HG03025 (cell line): ENCODE data around the gene SRBD1.

ENCODE experiments used
- ATAC-seq: cut with Tn5 transposase; IDR thresholded peaks from one replicate; pipeline ENCODE4 v1.9.1; 2021; ENCODE audit warnings: mild to moderate bottlenecking, moderate library complexity; ENCODE audit not compliant: unreplicated experiment, low FRiP score

SRBD1 gene, protein sequence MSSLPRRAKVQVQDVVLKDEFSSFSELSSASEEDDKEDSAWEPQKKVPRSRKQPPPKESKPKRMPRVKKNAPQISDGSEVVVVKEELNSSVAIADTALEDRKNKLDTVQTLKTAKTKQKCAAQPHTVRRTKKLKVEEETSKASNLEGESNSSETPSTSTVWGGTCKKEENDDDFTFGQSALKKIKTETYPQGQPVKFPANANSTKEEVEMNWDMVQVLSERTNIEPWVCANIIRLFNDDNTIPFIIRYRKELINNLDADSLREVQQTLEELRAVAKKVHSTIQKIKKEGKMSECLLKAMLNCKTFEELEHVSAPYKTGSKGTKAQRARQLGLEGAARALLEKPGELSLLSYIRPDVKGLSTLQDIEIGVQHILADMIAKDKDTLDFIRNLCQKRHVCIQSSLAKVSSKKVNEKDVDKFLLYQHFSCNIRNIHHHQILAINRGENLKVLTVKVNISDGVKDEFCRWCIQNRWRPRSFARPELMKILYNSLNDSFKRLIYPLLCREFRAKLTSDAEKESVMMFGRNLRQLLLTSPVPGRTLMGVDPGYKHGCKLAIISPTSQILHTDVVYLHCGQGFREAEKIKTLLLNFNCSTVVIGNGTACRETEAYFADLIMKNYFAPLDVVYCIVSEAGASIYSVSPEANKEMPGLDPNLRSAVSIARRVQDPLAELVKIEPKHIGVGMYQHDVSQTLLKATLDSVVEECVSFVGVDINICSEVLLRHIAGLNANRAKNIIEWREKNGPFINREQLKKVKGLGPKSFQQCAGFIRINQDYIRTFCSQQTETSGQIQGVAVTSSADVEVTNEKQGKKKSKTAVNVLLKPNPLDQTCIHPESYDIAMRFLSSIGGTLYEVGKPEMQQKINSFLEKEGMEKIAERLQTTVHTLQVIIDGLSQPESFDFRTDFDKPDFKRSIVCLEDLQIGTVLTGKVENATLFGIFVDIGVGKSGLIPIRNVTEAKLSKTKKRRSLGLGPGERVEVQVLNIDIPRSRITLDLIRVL

GRCh38 chr2:45611020-45611859, at the start of gene SRBD1:
TSS of gene SRBD1 (minus strand) at chr2:45611267. CDS start at chr2:45605441, 5,826 bp downstream.
- peak; percentile 93 for ATAC-seq

- ATAC-seq, result no peak
These were observed 43.2 kb upstream of the SRBD1 start for GRCh38 chr2:45654250-45654649.

DNA sequence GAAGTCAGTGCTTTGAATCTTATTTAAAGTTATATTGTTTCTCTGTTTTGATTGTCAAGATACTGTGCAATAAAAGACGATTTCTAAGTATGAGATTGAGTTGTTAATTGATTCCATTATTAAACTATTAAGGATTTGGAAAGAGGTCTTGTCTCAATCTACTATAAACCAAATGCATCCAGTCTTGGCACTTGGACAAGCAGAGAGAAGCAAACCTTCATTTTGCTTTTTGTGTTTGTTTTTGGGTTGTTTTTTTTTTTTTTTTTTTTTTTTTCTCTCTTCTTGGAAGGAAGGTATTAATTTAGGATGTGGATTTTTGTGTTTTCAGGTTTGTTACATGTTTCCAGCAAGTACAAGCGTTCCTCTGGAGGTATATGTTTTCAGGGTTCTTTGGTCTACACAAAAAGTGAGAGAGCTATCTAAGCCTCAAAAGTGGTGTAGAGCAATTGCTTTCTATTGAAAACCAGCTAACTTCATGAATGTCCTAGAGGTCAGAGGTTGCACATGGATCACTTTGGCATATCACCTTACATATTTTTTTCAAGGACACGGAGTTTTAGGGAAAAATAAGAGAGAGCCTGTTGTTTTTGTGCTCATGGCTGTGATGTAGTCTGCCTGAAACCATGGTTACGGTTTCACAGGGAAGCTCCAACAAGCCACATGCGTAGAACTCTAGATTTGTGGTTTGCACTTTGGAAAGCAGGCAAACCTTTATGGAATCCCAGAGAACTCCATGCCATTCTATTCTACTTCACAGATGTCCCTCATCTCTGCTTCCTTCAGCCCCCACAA, 42.3 kb upstream of the SRBD1 start:
- no peak for ATAC-seq

GRCh38 chr2:45652090-45653031, 41.3 kb upstream of the SRBD1 start:
- no peak for ATAC-seq

DNA sequence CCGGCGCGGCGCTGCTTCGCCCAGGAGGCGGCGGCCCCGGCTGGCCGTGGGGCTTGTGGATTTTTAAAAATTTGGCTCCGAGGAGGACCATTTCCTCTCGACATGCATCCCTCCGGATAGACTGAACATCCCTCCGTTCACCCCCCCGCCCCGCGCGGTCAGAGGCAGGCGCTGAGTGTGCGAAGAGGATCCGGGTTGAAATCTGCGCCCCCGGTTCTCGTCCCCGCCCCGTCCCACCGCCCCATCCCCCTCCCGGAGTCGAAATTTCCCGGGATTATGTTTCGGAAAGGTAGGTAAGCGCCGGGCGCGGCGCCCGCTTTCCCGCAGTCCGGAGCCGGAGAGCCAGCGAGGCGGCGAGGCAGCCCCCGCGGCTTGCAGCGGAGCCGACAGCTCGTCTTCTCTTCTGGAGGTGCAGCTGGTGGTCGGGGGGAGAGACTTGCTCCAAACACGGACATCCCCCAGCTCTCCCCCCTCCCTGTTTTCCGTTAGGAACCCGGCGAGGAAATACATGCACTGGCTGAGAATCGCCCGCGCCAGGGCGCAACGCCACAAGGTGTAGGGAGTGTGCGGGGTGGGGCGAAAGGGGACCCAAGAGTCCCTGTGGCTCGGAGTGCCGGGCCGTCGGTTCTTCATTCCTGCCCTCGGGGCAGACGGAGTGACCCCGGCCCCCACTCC, 40.5 kb upstream of the SRBD1 start, which contains the start of gene PRKCE:
PRKCE (plus strand) TSS at position 261 of the 675 bp plus-strand sequence.
- peak; percentile 13 for ATAC-seq

DNA sequence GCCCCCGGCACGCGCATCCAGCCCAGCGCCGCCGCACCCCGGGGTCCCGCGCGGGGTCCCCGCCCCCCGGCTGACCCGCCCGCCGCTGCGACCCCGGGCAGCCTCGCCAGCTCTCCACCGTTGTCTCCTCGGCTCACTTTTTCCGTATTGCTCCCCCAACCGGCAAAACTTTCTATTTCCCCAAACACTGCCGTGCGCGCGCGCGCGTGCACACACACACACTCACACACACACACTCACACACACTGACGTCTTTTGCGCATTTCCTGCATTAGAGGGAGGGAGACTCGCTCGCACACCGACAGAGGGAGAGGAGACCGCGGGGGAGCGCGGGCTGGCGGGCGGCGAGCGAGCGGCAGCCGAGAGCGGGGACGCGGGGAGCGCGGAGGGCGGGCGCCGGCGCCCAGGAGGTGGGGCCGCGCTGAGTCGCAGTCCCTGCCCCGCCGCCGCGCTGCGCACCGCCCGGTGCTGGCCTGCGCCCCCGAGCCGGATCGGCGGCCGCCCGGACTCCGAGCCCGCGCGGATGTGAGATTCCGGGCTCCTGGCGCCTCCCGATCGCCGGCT, 39.9 kb upstream of the SRBD1 start:
- ATAC-seq, result peak; percentile 59

- peak; percentile 25 for ATAC-seq
These were observed 39.1 kb upstream of the SRBD1 start for GRCh38 chr2:45649858-45650811.

DNA sequence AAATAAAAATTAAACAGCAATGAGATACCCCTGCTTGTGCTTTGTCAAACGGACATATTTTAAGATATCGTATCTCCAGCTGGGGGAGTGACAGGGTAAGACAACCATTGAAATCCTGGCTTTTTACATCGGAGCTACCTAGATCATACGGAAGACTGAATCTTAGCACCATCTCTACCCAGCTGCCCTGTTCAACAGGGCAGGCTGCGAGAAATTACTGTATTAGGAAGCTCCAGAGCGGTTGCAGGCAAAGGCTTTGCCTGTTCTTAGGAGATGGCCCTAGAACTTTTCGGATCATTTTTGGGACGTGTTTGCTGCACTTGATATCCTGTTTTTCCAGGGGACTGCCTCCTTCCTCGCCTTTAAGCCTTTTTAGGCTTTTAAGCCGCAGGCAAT, 38.4 kb upstream of the SRBD1 start:
- no peak for ATAC-seq

- ATAC-seq, result no peak
These were observed 37.6 kb upstream of the SRBD1 start for GRCh38 chr2:45648636-45649035.

- no peak for ATAC-seq
These were observed 37.0 kb upstream of the SRBD1 start for GRCh38 chr2:45647986-45648520.

DNA sequence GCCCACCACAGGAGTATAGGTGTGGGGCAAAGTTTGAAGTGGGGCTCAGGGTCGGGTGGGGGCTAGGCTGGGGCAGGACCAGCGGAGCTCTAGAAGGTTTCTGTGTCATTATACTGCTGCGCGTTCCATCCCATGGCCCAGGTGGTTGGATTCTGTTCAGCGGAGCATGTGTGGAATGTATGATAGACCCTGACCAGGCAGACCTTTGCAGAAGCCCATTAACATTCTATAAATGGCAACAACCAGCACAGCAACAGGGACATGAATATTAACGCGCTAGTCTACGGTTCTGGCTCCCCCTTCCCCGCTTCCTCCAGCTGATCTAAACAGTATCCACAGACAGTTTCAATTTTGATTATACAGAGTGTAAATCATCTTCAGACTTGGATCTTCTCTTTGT, 36.3 kb upstream of the SRBD1 start:
- no peak for ATAC-seq

GRCh38 chr2:45646289-45646688, 35.2 kb upstream of the SRBD1 start:
- no peak for ATAC-seq

- ATAC-seq, result peak; percentile 70
These were observed 32.8 kb upstream of the SRBD1 start for GRCh38 chr2:45643543-45644542.

GRCh38 chr2:45643095-45643494, 32.0 kb upstream of the SRBD1 start:
- ATAC-seq, result peak; percentile 9

DNA sequence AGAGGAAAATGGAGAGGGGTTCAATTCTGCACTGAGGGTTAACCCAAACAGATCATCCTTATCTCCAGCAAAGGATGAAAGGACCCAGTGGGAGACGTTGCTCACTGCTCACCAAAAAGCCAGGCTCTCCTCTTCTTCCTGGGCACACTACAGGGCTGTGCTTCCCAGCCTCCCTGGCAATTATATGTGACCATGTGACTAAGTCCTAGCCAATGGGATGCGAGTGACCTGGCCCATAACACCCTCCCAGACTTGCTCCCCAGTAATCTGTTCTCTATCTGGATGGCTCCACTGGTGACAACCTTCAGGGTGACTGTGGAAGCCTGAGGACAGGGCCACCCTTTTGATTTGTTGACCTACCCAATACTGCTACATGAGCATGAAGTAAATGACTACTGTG, 29.5 kb upstream of the SRBD1 start:
- no peak for ATAC-seq
